Kidney epithelial cell (primary cell): Measurements from ENCODE around the gene NXN. TPM values are rescaled to one million over a fixed set of nuclear protein-coding genes. Genes with fewer than 3 reads are reported as not detected.
"Not testable (repeated sequence)": the region's sequence is repeated elsewhere in the genome, so short reads cannot be mapped to it uniquely, and the experiment has no call there.

Experiments used
- DNase-seq: peaks from one replicate; pipeline ENCODE4 v3.0.0-alpha.2; 2010; ENCODE audit warnings: low read depth
- H3K27me3 ChIP-seq: 2 replicates; pipeline ENCODE4 v1.6.0; 2011; ENCODE audit warnings: low read length; ENCODE audit not compliant: control insufficient read depth, insufficient read depth
- H3K36me3 ChIP-seq: 2 replicates; pipeline ENCODE4 v1.5.1; 2011; ENCODE audit warnings: low read length; ENCODE audit not compliant: control insufficient read depth, insufficient read depth
- H3K4me3 ChIP-seq: 2 replicates; pipeline ENCODE4 v1.5.1; 2011; ENCODE audit warnings: low read depth, mild to moderate bottlenecking, control low read depth, low read length
- CTCF ChIP-seq: IDR thresholded peaks from 2 replicates; pipeline ENCODE4 v1.5.1; 2011; ENCODE audit warnings: mild to moderate bottlenecking, moderate library complexity, low read length, control low read depth, inconsistent platforms; ENCODE audit not compliant: insufficient read depth, poor library complexity, severe bottlenecking
- total RNA-seq: library from RNA; depleted of rRNA; stranded (reverse); fragments of >200 nt; gene quantifications from 2 replicates; pipeline ENCODE4 v1.2.3, GENCODE V29; 2015

NXN gene
- total RNA-seq, 1 donor from 2014 or later = 34.3 TPM

GRCh38 chr17:915538-916201 lies 63.9 kb downstream of the NXN start:
- DNase-seq = no peak
- Histone ChIP-seq H3K4me3 (no peak overlapping the region), H3K36me3 (no peaks in the 10 kb centered on the region), H3K27me3 (no peaks in the 10 kb centered on the region)
- no peak for TF ChIP-seq CTCF

GRCh38 chr17:914561-914960 lies 65.0 kb downstream of the NXN start:
- Histone ChIP-seq H3K27me3 (no peaks in the 10 kb centered on the region), H3K36me3 (no peaks in the 10 kb centered on the region), H3K4me3 (no peak overlapping the region)
- TF ChIP-seq CTCF = no peak
- no peak for DNase-seq

- H3K36me3 ChIP-seq = no peaks in the 10 kb centered on the region
- no peak for TF ChIP-seq CTCF
These were observed 66.4 kb downstream of the NXN start for GRCh38 chr17:913207-913606.

GRCh38 chr17:909642-910323 lies 69.8 kb downstream of the NXN start:
- no peak for TF ChIP-seq CTCF
- Histone ChIP-seq H3K4me3 (no peak overlapping the region), H3K36me3 (no peaks in the 10 kb centered on the region), H3K27me3 (no peaks in the 10 kb centered on the region)
- DNase-seq = no peak

More at GRCh38 chr17:913207-913606, 66.4 kb downstream of the NXN start:
- DNase-seq = no peak
- no peak overlapping the region for H3K4me3 ChIP-seq
- no peaks in the 10 kb centered on the region for H3K27me3 ChIP-seq

GRCh38 chr17:907725-908124 lies 71.9 kb downstream of the NXN start:
- DNase-seq = no peak
- H3K27me3 ChIP-seq = no peaks in the 10 kb centered on the region
- H3K4me3 ChIP-seq = no peak overlapping the region
- TF ChIP-seq CTCF = no peak
- H3K36me3 ChIP-seq = no peaks in the 10 kb centered on the region

GRCh38 chr17:905708-906107 lies 73.9 kb downstream of the NXN start:
- DNase-seq, H3K4me3 ChIP-seq: not testable (repeated sequence)

More at GRCh38 chr17:905708-906107, 73.9 kb downstream of the NXN start:
- not testable (repeated sequence) for H3K36me3 ChIP-seq, H3K27me3 ChIP-seq
